Tibial artery (tissue), 4 donors: ENCODE measurements around the gene CFAP43.

Experiments used
- DNase-seq, 2 donors: peaks; one replicate each; pipeline ENCODE4 v3.0.0-alpha.2; 2019
- H3K27ac ChIP-seq, 2 donors: fragments of 200-600 bp; sonication (generic) in 1 of 2; 1 replicate in 1 of 2; 2 replicates in 1 of 2; pipeline ENCODE4 v1.5.1; 2018 to 2019; ENCODE audit warnings: mild to moderate bottlenecking in 1 of 2
- H3K27me3 ChIP-seq, 2 donors: fragments of 200-600 bp; sonication (generic) in 1 of 2; one replicate each; pipeline versions ENCODE4 v1.5.1 to v1.6.0; 2016 to 2019
- H3K36me3 ChIP-seq, 3 donors: fragments of 200-600 bp; sonication (generic) in 2 of 3; one replicate each; pipeline ENCODE4 v1.5.1; 2016 to 2019; ENCODE audit warnings: mild to moderate bottlenecking in 2 of 3
- H3K4me1 ChIP-seq, 4 donors: fragments of 200-600 bp; sonication (generic) in 2 of 4; 1 replicate in 3 of 4; 2 replicates in 1 of 4; pipeline ENCODE4 v1.5.1; 2016 to 2019
- H3K4me3 ChIP-seq, 2 donors: fragments of 200-600 bp; sonication (generic) in 1 of 2; 1 replicate in 1 of 2; 2 replicates in 1 of 2; pipeline ENCODE4 v1.5.1; 2018 to 2019; ENCODE audit warnings: mild to moderate bottlenecking in 2 of 2
- H3K9me3 ChIP-seq, 3 donors: fragments of 200-600 bp; sonication (generic) in 1 of 3; one replicate each; pipeline ENCODE4 v1.5.1; 2016 to 2019
- CTCF ChIP-seq, 2 experiments: fragments of 200-600 bp in 1 of 2; fragments of 450-650 bp in 1 of 2; IDR thresholded peaks; one replicate each; pipeline ENCODE4 v1.5.1; 2017 to 2019; ENCODE audit warnings: antibody characterized with exemption in 2 of 2, mild to moderate bottlenecking in 1 of 2, moderate library complexity in 1 of 2
- intact Hi-C: fragments of 100-400 bp; cut with DNase I; formaldehyde crosslinking; loops from one replicate; pipeline ENCODE4 v1.15.0; 2023; ENCODE audit warnings: low total_unique reads

The CFAP43 gene

DNA sequence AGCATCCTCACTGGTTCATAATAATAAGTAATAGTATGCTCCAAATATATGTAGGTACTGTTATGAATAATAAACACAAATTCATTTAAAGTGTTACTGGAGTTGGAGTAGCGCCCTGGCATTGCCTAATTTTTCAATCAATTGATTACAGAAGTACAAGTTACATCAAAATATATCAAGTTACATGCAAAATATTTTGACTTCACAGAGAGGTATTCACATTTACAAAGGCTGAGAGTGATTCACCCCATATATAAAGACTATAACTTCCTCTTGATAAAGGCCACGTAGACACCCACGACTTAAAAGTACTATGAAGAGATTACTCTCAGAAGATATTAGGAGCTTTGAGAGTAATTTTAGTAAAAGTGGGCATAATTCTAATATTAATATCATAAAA, 132.9 kb downstream of the CFAP43 start:
- intact Hi-C loops, result no loop called here
- H3K36me3 ChIP-seq, result no peaks in the 10 kb centered on the region
- H3K27me3 ChIP-seq, result no peaks in the 10 kb centered on the region
- H3K9me3 ChIP-seq, result no peaks in the 10 kb centered on the region
- H3K4me3 ChIP-seq, result no peak overlapping the region
- no peak for DNase-seq
- TF ChIP-seq CTCF (IDR thresholded peaks at IDR 0.05), result no peak
- no peak overlapping the region for H3K27ac ChIP-seq
- H3K4me1 ChIP-seq, result peaks cover 0 to 17% (median 0%) of the 10 kb centered on the region in 4 donors

- DNase-seq, result no peak
- Histone ChIP-seq H3K4me3 (no peak overlapping the region), H3K4me1 (peaks cover 0 to 17% (median 0%) of the 10 kb centered on the region in 4 donors), H3K36me3 (no peaks in the 10 kb centered on the region), H3K27ac (no peak overlapping the region), H3K27me3 (no peaks in the 10 kb centered on the region), H3K9me3 (no peaks in the 10 kb centered on the region)
- intact Hi-C loops, result no loop called here
- TF ChIP-seq CTCF (IDR thresholded peaks at IDR 0.05), result no peak
These were observed 133.7 kb downstream of the CFAP43 start for GRCh38 chr10:104098358-104098925.

DNA sequence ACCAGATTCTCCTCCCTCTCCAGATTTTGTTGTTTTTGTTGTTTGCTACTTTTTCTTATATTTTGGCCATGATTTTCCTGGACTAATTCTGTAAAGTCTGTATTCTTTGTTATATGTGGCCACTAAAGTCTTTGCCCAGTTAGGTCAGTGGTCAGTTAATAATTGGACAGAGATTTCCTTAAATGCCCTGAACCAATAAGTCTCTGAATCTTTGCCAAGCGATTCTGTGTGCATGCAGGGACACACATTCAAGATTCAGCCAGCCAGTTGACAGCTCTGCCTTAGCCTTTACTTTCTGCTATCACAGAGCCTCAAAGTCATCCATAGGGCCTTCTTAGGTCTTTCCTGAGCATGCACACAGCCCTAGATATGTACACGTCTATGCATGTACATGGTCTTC, 135.5 kb downstream of the CFAP43 start:
- TF ChIP-seq CTCF (IDR thresholded peaks at IDR 0.05), result no peak
- intact Hi-C loops, result no loop called here
- DNase-seq, result no peak

GRCh38 chr10:104092749-104093148, 139.4 kb downstream of the CFAP43 start:
- Histone ChIP-seq H3K27me3 (no peaks in the 10 kb centered on the region), H3K36me3 (no peaks in the 10 kb centered on the region), H3K4me3 (no peak overlapping the region), H3K27ac (no peak overlapping the region), H3K9me3 (no peaks in the 10 kb centered on the region), H3K4me1 (no peaks in the 10 kb centered on the region)
- no peak for DNase-seq
- TF ChIP-seq CTCF (IDR thresholded peaks at IDR 0.05), result no peak
- intact Hi-C loops, result no loop called here

More for the DNA sequence above, 135.5 kb downstream of the CFAP43 start:
- Histone ChIP-seq H3K9me3 (no peaks in the 10 kb centered on the region), H3K36me3 (no peaks in the 10 kb centered on the region), H3K27ac (no peak overlapping the region), H3K4me3 (no peak overlapping the region), H3K27me3 (no peaks in the 10 kb centered on the region), H3K4me1 (peaks cover 0 to 16% (median 0%) of the 10 kb centered on the region in 4 donors)

DNA sequence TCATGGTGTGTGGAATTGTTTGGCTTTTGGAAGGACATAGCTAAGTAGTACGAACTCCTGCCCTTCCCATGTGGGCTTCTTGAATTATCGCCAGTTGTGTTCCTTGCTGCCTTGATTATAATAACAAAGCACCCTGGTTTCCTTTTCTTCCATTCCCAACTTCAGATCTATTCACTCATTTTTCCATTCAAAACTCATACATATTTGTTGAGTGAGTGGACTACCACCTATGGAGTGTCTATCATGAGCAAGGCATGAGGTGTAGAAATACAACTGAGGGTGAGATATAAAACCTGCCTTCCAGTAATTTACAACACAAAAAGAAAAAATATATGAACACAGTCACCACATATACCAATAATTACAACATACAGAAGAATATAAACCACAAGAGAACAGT, 141.6 kb downstream of the CFAP43 start:
- Histone ChIP-seq H3K4me3 (no peak overlapping the region), H3K36me3 (no peaks in the 10 kb centered on the region), H3K9me3 (no peaks in the 10 kb centered on the region), H3K4me1 (no peaks in the 10 kb centered on the region), H3K27me3 (no peaks in the 10 kb centered on the region), H3K27ac (no peak overlapping the region)
- intact Hi-C loops, result no loop called here
- DNase-seq, result no peak
- no peak for TF ChIP-seq CTCF (IDR thresholded peaks at IDR 0.05)

- H3K9me3 ChIP-seq, result no peaks in the 10 kb centered on the region
- no peak for TF ChIP-seq CTCF (IDR thresholded peaks at IDR 0.05)
- intact Hi-C loops, result no loop called here
- H3K36me3 ChIP-seq, result no peaks in the 10 kb centered on the region
- no peak overlapping the region for H3K27ac ChIP-seq
- DNase-seq, result no peak
- no peak overlapping the region for H3K4me3 ChIP-seq
- no peaks in the 10 kb centered on the region for H3K4me1 ChIP-seq
- no peaks in the 10 kb centered on the region for H3K27me3 ChIP-seq
These were observed 142.5 kb downstream of the CFAP43 start for GRCh38 chr10:104089621-104090020.
